GM18520 (cell line): Measurements from ENCODE around the gene TMEM39A.

Experiments used
- ATAC-seq: cut with Tn5 transposase; IDR thresholded peaks from one replicate; pipeline ENCODE4 v1.9.1; 2021; ENCODE audit not compliant: unreplicated experiment

The TMEM39A gene

DNA sequence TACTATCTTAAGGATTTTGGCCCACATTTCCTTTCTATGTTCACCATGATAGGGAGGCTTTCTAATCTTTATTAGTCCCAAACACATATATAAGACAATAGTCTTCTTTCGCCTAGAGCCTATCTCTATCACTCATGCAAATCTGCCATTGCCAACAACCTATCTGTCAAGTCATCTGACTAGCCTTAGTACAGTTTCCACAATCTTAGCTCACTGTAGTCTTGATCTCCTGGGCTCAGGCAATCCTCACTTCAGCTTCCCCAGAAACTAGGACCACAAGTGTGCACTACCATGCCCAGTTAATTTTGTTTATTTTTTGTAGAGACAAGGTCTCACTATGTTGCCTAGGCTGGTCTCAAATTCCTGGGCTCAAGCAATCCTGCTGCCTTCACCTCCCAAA, 6.9 kb downstream of the TMEM39A start:
- ATAC-seq = no peak

DNA sequence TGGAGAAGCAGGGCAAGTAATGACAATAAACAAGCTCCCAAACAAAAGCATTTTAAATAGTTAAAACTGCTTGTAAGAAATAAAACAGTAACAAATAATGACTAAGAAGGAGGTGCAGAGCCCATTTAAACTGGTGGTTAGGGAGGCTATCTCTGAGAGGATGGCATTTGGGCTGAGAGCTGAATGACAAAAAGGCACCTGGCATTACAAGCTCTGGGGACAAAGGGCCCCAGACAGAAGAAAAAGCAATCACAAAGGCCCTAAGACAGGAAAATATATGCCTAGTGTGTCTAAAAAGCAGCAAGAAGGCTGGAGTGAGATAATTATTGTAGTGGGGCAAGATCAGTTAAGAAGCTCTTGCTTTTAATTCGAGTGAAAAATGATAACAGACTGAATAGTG, 9.6 kb downstream of the TMEM39A start:
- ATAC-seq = no peak

DNA sequence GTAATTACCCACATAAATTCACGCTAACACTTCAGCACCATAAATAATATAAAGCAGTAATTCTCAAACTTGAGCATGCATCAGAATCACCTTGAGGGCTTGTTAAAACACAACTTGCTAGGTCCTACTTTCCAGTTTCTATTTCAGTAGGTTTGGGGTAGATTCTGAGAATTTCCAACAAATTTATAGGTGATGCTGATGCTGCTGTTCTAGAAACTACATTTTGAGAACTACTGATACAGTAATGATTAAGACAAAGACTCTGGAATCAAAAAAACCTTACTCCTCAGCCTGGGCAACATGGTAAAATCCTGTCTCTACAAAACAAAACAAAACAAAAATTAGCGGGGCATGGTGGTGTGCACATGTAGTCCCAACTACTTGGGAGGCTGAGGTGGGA, 18.8 kb downstream of the TMEM39A start:
- ATAC-seq = no peak

DNA sequence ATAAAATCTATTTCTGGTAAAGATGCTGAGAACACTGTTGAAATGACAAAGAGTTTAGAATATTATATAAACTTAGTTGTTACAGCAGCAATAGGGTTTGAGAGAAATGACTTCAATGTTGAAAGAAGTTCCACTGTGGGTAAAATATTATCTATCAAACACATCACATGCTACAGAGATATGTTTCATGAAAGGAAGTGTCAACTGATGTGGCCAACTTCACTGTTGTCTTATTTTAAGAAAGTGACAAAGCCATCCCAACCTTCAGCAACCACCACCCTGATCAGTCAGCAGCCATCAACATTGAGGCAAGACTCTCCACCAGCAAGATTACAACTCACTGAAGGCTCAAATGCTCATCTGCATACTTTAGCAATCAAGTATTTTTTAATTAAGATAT, 20.2 kb downstream of the TMEM39A start:
- no peak for ATAC-seq

- no peak for ATAC-seq
These were observed 25.6 kb downstream of the TMEM39A start for GRCh38 chr3:119437691-119438258.

DNA sequence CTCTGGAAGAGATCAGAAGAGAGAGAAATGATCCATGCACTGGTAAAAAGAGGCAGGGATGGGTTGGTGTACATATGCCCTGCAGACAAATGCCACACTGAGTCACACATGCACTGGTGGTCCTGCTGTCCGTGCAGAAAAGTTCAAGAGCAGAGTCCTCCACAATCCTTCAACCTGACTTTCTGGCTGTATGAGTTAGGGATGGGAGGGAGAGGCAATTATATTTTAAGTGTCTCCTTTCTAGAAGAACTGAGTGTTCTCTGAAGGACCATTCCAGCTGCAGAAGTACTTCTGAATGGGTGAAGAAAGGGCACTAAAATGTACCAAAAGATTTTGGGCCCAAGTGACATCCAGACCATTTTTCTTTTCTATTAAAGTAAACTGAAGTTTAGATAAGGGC, 26.4 kb downstream of the TMEM39A start:
- ATAC-seq = no peak

GRCh38 chr3:119434703-119435102, 28.7 kb downstream of the TMEM39A start:
- no peak for ATAC-seq

- no peak for ATAC-seq
These were observed 29.6 kb downstream of the TMEM39A start for GRCh38 chr3:119433613-119434325.

GRCh38 chr3:119428538-119428937, 34.9 kb downstream of the TMEM39A start:
- no peak for ATAC-seq

DNA sequence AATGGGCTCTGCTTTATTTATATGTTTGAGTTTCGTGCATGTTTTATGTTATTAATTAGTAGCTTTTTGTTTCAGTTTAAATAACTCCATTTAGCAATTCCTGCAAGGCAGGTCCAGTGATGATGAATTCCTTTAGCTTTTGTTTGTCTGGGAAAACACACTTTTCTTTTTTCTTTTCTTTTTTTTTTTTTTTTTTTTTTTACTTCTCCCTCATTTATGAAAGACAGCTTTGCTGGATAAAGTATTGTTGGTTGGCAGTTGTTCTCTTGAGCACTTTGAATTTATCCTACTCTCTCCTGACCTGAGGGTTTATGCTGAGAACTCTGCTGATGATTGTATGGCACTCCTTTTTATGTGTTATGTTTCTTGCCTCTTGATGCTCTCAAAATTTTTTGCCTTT, 35.7 kb downstream of the TMEM39A start:
- no peak for ATAC-seq

DNA sequence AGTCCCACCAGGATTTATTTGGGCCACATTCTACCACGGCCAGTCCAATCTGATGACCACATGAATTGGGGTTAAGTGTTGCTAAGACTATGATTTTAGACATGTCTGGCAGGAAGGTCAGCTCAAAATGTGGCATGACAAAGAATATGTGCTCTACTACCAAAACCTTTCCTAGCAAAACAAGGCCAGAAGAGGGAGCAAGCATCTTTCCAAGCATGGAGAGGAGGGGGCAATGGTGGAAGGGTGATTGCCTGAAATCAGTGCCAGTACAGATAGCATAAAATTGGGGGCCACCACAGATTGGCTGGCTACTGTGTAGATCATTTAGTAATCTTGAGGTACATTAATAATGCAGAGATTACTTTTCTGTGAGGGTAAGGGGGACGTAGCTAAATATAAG, 43.2 kb downstream of the TMEM39A start:
- ATAC-seq = no peak

DNA sequence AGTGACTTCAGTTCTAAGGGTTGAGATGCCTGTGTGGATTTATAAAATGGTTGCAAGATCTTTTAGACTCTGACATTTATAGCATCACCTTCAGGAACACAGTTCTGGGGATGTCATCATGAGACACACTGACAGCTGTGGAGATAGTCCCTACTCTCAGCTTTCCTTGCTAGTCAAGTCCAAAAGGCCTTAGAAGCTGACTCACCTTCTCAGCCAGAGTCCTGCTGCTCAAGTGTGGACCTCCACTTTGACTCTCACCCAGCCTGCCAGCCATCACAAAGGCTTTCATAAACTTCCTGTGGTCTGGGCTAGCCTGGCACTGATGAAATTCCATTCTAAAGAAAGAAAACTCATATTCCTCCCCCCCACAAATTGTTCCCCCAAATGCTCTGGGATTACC, 44.8 kb downstream of the TMEM39A start:
- ATAC-seq = no peak

DNA sequence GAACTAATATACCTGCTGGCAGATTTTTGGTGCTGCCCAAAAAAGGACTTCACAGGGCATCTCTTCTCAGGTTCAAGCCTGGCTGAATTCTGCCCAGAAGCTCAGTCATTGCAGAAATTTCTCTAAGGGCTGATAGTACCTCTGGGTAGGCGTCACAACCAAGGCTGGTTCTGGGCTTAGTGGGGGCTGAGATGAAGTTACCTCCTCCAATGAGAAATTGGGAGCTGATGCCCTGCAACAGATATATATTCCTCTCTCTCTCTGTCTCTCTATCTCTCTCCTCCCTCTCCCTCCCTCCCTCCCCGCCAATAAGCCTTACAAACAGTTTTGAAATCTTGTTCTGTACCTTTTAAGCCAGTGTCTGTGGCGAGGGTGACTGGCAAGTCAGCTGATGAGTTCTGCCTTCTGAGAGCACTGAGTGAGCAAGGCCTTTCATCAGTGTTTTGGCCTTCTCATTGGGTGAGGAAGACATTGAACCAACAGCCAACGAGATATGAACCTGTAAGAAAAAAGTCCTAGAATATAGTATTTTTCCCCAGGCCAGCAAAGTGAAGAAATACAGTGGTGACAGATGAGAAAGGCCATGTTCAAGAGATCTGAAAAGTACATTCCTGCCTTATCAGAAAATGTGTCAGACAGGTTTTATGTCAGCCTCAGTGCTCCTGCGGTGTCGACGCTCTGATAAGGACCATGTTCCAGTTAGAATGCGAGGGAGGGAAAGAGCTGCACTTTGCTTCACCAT, 45.5 kb downstream of the TMEM39A start:
- no peak for ATAC-seq

GRCh38 chr3:119416873-119417272, 46.5 kb downstream of the TMEM39A start:
- no peak for ATAC-seq

- ATAC-seq = no peak
These were observed 49.7 kb downstream of the TMEM39A start for GRCh38 chr3:119413603-119414280.

DNA sequence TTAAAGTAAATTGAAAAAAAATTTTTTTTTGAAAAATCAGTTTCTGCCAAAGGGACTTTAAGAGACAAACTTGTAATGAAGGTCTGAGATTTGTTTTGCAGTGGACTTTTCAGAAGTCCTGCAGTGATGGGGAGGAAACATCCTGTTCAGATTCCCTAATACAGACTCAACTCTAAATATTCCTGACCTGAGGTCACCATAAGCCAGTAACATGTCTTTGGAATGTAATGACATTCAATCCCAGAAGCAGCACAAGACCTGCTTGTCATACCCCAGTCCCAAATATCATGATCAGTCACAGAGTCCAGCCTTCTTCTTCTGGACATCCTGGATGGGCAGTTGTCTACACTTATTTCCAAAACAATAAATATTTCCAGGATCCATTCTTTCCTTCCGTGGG, 53.6 kb downstream of the TMEM39A start:
- no peak for ATAC-seq

DNA sequence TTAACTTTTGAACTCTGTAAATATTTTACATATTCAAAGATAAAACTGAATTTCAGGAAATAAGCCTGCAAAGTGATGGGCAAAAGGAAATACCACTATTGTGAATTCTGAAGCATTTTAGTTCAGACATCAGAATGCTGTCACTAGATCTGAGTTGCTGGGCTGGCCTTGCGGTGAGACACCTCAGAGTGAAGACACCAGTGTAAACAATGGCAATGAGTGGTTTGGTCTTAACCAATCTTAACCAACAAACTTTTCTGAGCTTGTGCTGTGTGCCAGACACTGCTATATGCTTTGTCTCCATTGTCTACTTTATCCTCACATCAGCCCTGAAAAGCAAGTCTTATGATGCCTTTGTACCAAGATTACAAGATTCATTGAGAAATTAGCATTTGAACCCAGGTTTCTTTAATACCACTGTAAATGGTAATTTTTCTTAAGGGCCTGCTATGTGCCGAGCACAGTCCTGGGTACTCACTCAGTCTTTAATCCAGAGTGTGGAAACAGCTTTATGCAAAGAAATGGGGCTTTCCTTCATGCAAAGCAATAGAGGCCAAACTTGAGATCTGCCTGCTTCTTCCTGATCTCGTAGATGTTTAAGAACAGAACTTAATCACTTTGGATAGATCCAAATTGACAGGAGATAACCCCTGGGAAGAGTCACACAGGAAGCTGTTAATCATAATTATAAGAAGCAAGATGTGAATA, 55.0 kb downstream of the TMEM39A start:
- ATAC-seq = peak; percentile 79

GRCh38 chr3:119405315-119405714, 58.1 kb downstream of the TMEM39A start:
- ATAC-seq = no peak

DNA sequence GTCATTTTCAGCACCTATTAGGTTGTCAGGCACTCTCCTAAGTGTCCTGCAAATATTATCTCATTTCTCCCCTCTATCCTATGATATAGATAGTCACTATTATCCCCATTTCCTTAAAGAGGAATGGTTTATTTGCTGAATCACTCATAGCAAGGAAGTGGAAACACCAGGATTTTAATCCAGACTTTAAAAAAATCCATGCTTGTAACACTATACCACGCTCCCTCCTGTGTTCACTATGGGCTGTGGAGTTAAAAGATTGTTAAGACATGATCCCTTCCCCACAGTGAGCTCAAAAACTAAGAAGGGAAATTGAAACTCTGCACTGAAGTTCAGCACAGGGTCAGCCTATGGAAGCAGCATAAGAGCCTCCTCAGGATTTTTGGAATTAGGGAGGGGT, 60.2 kb downstream of the TMEM39A start:
- ATAC-seq = no peak

GRCh38 chr3:119402791-119403190, 60.6 kb downstream of the TMEM39A start:
- no peak for ATAC-seq
